HG02870 (cell line): ENCODE measurements around the gene TEX51.

Experiments
- ATAC-seq: cut with Tn5 transposase; IDR thresholded peaks from one replicate; pipeline ENCODE4 v1.9.1; 2021; ENCODE audit warnings: mild to moderate bottlenecking, moderate library complexity; ENCODE audit not compliant: unreplicated experiment

The TEX51 gene

DNA sequence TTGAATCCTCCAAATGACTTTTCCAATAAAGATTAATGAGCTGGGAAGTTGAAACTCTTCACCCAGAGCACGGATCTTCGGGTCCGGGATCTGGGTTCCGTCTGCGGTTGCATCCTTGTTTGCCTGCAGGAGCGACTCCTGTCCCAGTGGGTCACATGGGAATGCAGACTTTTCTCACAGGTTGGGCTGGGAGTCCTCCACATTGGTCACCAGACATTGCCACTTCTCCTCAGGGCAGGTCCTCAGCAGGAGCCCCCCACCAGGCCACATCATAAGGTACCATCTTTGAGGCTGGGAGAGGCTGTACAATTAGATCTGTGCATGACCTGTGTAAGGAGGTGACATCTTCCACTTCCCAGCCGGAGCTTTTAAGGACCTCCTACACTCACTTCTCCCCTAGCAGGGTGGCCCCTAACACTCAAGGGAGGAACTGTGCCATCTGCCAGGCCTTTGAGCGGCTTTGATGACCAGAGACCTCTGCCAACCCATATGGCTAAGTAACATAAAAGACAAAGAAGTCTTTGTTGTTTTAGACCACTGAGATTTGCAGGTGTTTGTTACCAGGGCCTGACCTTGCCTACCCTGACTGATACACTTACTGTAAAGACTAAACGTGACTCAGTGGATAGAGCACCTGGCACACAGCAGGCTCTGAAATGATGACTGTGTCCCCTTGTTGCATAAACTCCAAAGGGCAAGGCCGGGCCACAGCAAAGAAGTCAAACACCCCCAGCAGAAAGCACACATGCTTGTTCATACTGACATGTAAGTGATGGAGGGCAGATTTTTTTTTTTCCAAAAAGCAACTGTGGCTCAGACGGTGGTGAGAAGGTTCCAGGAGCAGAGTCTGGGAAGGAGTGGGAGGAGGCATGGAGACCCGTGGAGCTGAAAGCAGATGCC, 7.9 kb upstream of the TEX51 start:
- ATAC-seq, result no peak

DNA sequence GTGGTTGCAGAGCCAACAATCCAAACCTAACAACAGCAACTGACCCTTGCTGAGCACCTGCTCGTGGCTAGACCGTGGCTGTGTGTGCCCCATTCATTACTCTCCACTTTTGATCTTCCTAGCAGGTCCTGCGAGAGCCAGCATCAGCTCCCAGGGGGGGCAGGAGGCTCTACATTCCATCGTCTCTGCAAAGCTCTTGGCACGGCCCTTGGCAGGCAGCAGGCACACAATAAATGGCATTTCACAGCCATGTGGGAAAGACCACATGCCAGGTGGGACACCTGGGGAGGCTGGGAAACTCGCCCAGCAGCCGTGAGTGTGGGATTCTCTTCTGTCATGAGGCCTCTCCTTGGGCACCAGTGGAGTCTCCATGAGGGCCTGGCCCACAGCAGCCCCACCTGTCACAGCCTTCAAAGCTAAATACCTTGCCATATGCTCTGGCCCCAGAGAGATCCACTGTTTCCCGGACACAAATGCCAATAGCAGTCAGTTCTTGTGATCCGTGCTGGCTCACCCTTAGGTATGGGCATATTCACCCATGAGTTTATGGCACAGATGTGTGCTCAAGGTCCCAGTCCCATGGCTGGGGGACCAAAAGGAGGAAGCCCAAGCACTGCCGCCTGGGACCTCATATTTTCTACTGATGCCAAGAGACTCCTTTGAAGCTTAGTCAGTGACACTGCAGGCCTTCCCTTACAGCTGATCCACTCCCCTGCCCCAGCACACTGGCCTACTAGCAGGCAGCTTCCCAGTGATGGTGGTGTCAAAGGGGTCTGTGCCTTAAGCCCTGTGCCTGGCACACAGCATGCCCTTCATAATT, 6.8 kb upstream of the TEX51 start:
- no peak for ATAC-seq

DNA sequence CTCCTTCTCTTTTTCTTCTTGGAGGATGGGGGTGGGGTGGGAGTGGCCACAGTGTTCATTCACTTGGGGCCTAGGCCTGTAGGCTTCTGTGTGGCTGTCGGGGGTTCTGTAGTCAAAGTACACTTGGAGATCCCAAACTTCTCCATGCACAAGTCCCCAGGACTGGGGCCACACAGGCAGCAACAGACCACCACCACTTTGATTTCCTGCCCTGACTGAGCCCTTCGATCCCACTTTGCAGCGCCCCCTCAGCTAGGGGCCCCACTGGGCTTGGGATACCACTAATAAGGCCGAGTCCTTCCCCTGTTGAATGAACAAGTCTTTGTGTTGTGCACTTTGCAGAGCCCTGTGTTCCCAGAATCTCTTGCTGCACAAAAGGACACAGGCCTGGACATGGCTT, 5.5 kb upstream of the TEX51 start:
- ATAC-seq, result no peak

DNA sequence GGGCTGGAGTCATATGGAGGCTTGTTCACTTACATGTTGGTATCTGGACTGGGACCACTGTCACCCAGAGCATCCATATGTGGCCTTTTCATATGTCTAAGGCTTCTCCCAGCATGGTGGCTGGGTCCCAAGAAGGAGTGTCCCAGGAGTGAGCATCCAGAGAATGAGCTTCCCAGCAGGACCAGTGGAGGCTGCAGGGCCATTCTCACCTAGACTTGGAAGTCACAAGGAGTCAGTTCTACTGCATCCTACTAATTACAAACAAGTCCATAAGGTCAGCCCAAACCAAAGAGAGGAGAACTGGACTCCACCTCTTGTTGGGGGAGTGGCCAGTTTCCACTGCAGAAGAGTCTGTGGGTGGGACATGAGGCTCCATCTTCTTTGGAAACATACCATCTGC, 5.1 kb upstream of the TEX51 start:
- ATAC-seq, result no peak

DNA sequence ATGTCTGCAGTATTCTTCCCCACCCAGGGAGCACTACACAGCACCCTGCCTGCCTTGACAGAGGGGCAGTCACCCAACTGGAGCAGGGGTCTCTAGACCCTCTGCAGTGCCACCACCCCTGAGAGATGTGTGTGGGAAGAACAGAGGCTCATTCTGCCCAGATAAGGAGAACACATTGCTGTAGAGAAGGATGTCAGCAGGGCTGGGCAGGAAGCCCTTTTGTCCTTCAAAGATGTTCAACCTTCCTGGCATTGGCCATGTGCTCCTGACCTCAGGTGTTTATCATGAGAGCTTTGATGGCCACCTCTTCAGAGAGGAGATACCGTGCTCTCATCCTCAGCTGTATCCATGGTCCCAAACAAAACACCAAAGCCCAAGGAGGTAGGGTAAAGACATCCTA, 4.6 kb upstream of the TEX51 start:
- no peak for ATAC-seq

DNA sequence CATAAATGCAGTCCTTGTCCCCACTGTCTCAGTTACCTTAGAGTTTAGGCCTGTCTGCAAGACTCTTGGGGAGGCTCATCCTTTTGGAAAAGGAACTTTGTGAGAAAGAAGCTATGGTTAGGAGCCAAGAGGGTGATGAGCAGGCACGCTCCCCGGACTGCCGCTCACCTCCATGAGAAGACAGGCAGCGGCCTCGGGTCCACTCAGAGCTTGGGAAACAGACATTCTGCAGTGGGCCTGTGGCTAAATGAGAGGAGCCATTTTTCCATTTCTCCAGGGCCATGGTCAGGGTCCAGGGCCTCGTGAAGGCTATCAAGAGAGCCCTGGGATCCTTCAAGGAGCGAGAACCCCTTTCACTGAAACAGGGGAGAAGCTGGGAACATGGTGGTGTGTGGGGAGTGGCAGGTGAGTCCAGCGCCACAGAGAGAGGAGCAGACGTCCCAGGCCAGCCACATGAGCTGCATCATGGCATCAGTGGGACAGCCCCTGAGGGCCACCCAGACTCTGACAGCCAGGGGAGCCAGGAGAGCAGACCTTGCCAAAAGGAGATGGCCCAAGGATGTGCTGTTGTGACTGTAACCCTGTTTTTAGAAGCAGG, 4.0 kb upstream of the TEX51 start:
- ATAC-seq, result no peak

DNA sequence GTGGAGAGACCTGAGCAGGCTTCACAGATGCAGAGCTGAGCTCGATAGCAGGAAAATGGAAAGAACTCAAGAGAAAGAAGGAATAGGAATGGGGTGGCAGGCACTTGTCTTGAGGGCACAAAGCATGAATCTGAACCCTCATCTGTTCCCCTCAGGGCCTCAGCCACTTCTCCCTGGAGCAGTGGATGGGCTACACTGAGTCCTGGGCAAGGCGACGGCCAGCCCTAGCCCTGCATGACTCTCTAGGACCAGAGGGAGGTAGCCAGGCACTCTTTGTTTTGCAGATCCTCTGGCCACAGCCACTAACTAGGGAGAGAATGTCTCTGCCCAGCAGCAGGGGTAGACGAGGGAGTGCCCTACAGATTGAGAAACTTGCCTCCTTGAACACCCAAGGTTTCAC, 3.4 kb upstream of the TEX51 start:
- ATAC-seq, result no peak

DNA sequence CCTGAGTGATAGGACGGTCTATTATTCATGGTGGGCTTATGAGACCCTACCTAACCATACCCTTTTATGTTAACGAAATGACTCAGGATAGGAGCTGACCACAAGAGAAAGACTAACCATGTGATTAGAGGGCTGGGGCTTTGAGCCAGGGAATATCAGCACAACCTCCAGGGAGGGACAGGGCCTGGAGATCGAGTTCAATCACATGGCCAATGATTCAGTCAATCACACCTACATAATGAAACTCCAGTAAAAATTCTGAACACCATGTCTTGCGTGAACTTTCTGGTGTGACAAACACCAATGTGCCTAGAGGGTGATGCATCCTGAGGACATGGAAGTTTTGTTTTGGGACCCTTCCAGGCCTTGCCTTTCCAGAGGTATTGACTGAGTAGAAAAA, 2.2 kb upstream of the TEX51 start:
- no peak for ATAC-seq

DNA sequence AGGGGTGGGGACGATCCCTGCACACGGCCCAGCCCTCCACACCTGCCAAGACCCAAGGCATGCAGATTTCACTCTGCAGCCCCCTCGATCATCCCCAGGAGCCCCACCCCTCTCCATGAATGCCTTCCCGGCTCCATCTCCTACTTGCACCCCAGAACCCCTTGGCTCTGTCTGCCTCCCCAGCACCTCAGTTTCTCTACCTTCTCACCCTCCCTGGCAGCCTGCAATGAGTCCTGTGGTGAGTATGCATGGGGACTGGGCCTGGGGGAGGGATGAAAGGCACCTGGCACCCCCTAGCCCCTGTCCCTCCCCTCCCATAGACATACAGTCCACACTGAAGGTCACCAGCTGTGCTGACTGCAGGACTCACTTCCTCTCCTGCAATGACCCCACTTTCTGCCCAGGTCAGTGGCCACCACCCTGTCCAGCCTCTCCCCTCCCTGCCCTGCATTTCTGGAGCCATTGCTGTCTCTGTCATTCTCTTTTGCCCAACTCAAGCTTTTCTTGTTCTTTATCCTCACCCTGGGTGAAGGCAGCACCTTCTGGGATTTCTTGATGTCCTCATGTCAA, 1.0 kb downstream of the TEX51 start:
- no peak for ATAC-seq

DNA sequence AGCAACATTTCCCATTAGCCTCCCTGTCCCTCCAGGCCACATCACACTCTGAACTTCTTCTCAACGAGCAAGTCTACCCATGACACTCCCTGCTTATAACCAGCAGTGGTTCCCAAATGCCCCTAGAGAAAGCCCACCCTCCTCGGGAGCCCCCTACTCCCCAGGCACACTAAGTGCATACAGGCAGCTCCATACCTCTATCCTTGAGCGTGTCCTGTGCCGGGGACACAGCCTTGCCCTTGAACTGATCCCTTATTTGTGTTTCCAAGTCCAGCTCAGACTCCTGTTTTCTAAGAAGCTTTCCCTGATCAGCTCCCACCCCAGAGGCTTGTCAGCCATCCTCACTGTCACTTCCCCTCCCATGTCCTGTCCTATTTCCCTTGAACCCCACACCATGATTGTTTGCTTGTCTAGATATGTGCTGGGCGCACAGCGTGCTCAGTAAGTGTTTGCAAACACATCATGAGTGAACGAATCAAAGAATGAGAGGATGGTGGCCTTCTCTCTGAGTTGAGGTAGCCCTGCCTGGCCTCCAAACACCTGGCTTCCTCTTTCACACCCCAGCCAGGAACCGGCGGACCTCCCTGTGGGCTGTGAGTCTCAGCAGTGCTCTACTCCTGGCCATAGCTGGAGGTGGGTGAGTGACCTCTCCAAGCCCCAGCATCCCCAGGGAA, 2.1 kb downstream of the TEX51 start:
- no peak for ATAC-seq

DNA sequence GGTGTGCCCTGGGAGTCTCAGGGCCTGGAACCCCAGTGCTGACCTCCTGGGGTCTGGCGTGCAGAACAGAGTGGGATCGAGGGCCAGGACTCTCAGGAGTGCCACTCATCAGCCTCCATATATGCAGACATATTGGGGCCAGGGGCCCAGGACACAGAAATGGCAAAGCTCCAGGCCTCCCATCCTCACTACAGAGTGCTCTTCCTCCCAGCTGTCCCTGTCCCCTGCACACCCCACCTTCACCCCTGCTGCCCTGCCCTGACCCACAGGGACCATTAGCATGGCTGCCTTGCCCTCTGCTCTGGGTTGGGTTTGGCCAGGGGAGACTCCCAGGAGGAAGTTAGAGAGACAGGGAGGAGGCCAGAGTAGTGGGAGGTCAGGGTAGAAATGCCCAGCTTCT, 2.8 kb downstream of the TEX51 start:
- no peak for ATAC-seq

DNA sequence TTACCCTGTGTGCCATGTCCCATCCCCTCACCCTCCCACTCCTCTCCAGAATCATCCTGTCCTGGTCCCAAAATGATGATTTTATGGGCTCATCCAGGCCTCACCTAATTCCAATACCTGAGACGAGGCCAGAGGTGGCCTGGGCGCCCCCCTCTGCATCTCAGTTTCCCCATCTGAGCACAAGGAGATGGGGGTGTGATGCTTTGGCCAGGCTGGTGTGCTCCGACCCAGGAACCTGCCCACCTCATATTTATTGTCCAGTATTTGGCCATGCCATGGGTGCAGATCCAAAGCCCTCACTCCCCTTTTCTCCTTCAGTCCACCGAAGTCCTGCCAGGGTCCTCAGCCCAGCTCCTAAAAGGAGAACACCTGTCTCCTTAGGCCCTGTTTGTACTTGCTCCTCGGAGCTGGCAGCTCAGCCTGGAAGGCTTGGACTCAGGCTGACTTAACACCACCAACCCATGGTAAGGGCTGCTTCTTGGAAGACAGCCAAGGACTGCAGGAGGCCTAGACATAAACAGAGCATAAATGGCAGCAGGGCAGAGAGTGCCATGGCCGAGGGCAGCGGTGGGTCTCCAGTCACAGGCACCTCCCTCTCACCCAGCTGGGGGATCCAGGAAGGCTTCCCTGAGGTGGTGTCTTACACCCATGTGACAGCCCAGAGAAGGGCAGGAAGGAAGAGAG, 3.6 kb downstream of the TEX51 start:
- ATAC-seq, result no peak

DNA sequence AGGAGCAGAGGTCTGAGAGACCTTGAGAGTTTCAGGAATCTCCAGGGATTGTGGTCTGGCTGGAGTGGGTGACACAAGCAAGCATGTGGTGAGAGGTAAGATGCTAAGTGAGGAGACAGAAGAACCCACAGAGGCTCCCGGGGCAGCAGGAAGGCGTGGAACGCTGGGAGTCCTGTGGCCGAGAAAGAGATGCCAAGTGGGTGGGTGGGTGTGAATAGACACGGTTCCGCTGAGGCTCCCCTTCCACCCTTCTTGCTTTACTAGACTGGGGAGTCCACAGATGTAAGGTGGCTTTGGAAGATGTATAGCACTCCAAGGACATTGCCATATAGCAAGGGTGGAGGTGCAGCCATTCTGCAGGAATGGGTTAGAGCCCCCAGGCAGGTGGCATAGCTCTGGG, 4.2 kb downstream of the TEX51 start:
- ATAC-seq, result no peak

DNA sequence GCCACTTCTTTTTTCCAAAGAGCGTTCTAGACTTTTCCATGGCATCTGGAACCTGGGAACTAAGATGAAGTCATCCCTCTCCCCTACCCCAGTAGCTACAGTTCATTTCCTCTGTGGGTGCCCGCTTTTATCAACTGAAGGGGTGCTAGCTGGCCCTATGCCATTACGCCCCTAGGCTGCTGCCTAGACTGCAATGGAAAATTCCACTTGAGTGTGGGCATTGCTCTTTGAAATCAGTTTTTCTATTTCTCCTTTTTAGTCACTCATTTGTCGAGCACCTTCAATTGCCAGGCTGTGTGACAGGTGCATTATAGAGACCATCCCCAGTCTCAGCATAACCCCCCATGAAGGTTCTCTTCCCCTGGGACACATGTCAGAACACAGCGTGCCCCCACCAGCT, 7.3 kb downstream of the TEX51 start:
- no peak for ATAC-seq

DNA sequence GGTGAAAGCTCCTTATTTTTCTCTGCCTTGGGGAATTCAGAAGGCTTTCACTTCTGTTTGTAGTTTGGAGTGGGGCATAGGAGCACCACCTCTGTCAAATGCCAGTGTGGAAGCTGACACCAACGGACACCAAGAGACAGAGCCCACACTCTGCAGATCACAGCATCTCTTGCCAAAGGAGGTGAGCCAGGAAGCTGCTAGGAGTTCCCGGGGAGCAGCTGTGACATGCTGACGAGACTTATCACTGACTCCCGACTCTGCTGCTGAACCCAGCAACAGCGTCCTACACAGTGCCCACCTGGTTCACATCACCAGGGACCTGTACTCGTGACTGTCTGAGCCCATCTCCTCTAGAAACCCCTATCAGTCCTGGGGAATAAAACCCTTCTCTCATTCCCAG, 8.1 kb downstream of the TEX51 start:
- ATAC-seq, result no peak

DNA sequence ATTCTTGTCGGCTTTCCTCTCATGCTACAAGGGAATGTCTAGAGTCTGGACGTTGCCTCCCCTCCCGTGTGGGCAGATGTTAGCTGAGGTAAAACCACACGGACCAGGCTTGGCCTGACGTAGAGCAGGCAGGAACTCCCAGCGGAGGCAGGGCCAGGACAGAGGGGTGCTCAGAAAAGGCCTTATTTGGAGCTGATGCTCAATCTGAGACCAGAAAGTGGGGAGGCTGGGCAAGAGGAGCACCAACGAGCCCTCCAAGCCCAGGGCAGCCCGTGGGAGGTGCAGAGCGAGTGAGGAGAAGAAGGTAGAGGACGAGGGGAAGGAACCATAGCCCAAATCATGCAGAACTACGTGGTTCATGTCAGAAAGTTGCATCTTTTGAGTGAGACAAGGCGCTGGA, 9.0 kb downstream of the TEX51 start:
- ATAC-seq, result no peak

DNA sequence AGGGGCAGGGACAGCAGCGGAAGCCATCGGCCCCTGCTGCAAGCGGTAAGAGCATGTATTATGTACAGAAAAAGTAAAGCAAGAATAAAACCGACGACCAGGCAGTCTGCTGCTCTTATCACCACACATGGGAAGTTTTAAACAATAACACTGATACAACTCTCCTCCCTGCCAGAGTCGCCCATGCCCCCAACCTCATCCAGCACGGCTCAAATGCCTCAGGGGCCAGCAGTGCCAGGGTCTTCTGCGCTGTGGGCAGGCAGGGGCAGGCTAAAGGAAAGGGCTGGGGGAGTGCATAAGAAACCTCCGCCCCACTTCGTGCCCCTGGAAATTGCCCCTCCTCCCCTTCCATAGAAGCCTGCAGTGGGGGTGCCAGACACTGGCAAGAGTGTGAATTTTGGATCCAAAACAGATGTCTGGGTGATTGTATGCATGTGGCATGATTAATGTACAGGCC, 10.1 kb downstream of the TEX51 start:
- ATAC-seq, result no peak

DNA sequence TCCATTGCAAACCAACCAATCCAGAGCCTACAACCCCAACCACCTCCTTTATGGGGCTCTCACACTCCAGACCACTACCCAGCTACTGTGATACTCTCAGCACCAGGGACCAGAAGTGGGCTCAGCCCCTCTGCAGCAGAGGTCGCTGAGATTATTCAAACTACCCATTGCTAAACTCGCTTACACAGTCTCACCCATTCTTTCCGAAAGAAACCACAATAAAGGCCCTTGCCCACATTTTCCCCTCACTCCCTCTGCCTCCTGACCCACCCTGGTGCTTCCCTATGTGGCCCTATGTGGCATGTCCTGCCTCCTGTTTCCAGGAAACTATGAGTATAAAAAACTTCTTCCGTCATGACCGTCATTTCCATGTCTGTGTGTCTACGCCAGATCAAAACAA, 10.7 kb downstream of the TEX51 start:
- ATAC-seq, result no peak

DNA sequence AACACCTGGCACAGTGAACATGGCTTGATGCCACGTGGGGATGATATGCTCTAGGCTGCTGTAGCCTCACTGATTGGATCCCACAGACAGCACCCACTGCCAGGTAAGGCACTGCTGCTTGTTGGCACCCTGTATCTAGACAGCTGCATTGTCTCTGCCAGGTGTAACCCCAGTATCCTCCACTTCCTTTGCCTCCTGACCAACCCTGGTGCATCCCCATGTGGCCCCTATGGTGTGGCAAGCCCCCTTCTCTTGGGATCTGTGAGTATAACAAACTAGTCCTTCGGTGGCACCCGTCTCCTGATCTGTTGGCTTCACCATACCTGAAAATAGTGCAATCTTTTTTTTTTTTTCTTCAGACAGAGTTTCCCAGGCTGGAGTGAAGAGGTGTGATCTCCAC, 11.1 kb downstream of the TEX51 start:
- no peak for ATAC-seq

DNA sequence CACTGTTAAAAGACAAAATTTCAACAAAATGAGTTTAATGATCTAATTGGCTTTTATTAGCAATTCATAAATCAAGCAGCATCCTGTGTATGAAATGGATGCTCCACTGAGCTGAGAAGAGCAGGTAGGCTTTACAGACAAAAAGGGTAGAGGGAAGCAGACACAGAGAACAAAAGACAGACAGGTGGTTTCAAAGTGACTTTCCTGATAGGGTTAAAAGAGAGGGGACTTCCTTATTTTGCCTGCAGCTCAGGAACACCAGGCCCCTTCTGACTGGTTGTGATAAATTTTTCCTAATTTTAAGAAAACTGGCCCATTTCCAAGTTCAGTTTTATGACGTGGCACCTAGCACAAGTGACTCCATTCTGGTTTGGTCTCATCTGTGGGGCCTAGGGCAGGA, 11.9 kb downstream of the TEX51 start:
- no peak for ATAC-seq
